Skeletal muscle tissue (tissue), 4 donors: Measurements from ENCODE around the gene HNRNPC. TPM values are rescaled to one million over a fixed set of nuclear protein-coding genes. Genes with fewer than 3 reads are reported as not detected.
"Not testable (repeated sequence)": the region's sequence is repeated elsewhere in the genome, so short reads cannot be mapped to it uniquely, and the experiment has no call there.

Source experiments
- H3K27ac ChIP-seq: one replicate; pipeline ENCODE4 v1.7.0; 2013; ENCODE audit warnings: mild to moderate bottlenecking, low read depth, low read length, inconsistent platforms
- H3K27me3 ChIP-seq, 3 donors: one replicate each; pipeline ENCODE4 v1.7.0; 2013; ENCODE audit warnings: low read length in 3 of 3; ENCODE audit not compliant: control insufficient read depth in 3 of 3, insufficient read depth in 3 of 3
- H3K36me3 ChIP-seq, 3 donors: one replicate each; pipeline ENCODE4 v1.7.0; 2013; ENCODE audit warnings: low read length in 3 of 3; ENCODE audit not compliant: control insufficient read depth in 3 of 3, insufficient read depth in 3 of 3
- H3K4me1 ChIP-seq, 3 donors: one replicate each; pipeline ENCODE4 v1.7.0; 2013; ENCODE audit warnings: low read length in 3 of 3, mild to moderate bottlenecking in 3 of 3; ENCODE audit not compliant: control insufficient read depth in 3 of 3, insufficient read depth in 3 of 3
- H3K4me3 ChIP-seq, 3 donors: one replicate each; pipeline ENCODE4 v1.7.0; 2013; ENCODE audit warnings: low read length in 3 of 3
- H3K9ac ChIP-seq, 3 donors: one replicate each; pipeline ENCODE4 v1.7.0; 2013; ENCODE audit warnings: low read length in 3 of 3, mild to moderate bottlenecking in 3 of 3, moderate library complexity in 2 of 3, low read depth in 1 of 3
- H3K9me3 ChIP-seq, 3 donors: one replicate each; pipeline ENCODE4 v1.7.0; 2013; ENCODE audit warnings: low read length in 3 of 3; ENCODE audit not compliant: control insufficient read depth in 3 of 3
- total RNA-seq: library from RNA; depleted of rRNA; stranded (reverse); fragments of >200 nt; gene quantifications from one replicate; pipeline ENCODE4 v1.2.3, GENCODE V29; 2014
- donor health status: Osteomylitis.

Gene HNRNPC
- total RNA-seq, 1 donor from 2014 or later = 440 TPM

- Histone ChIP-seq H3K36me3 (peaks cover 20 to 43% (median 31%) of the 10 kb centered on the region in 3 donors), H3K9ac (no peak overlapping the region), H3K27ac (no peak overlapping the region), H3K27me3 (no peaks in the 10 kb centered on the region), H3K9me3 (no peaks in the 10 kb centered on the region), H3K4me1 (peaks cover 4 to 13% (median 4%) of the 10 kb centered on the region in 3 donors), H3K4me3 (no peak overlapping the region)
Measured at GRCh38 chr14:21215879-21216251, 53.4 kb downstream of the HNRNPC start.

GRCh38 chr14:21215130-21215878 lies 53.9 kb downstream of the HNRNPC start:
- Histone ChIP-seq H3K27ac (no peak overlapping the region), H3K4me1 (peaks cover 3 to 13% (median 4%) of the 10 kb centered on the region in 3 donors), H3K36me3 (peaks cover 19 to 42% (median 31%) of the 10 kb centered on the region in 3 donors), H3K4me3 (no peak overlapping the region), H3K9me3 (no peaks in the 10 kb centered on the region), H3K27me3 (no peaks in the 10 kb centered on the region), H3K9ac (no peak overlapping the region)

DNA sequence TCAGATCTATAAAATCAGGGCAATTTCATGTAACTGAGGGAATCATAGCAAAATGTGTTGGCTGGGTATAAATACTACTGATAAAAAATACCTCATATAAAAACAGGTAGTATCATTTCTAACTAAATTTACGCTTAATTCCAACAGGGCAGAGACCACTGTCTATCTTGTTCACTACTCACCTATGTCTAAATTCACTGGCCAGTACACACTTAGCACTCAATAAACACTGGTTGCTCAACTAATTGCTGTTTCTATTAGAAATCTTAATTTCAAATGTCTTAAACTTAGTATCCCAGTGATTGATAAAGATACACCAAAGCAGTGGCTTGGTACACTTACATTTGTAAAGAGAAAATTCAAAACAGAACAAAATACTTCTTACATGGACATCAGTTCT lies 55.6 kb downstream of the HNRNPC start:
- Histone ChIP-seq H3K27ac (no peak overlapping the region), H3K4me1 (peaks cover 3 to 10% (median 4%) of the 10 kb centered on the region in 3 donors), H3K36me3 (peaks cover 29 to 52% (median 47%) of the 10 kb centered on the region in 3 donors), H3K4me3 (no peak overlapping the region), H3K9ac (no peak overlapping the region), H3K9me3 (no peaks in the 10 kb centered on the region), H3K27me3 (no peaks in the 10 kb centered on the region)

DNA sequence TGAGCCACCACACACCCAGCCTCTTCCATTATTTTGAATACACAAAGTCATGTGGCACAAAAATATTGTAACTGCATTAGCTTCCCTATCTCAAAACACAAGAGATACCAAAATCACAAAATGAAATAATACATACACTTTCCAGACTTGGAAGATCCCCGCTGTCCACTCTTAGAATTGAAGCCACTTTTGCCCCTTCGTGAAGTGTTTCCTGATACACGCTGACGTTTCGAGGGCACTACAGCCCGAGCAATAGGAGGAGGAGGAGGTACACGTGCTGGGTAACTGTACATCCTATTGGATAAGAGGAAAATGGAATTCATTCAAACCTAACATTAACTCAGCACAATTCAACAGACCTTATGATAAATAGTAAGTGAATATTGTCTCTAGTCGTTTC lies 56.4 kb downstream of the HNRNPC start:
- H3K36me3 ChIP-seq = peaks cover 30 to 58% (median 52%) of the 10 kb centered on the region in 3 donors
- not testable (repeated sequence) for H3K4me1 ChIP-seq, H3K9me3 ChIP-seq, H3K4me3 ChIP-seq, H3K27ac ChIP-seq, H3K27me3 ChIP-seq, H3K9ac ChIP-seq

- Histone ChIP-seq H3K36me3 (peaks cover 30 to 64% (median 55%) of the 10 kb centered on the region in 3 donors), H3K4me1 (no peaks in the 10 kb centered on the region), H3K4me3 (no peak overlapping the region)
Measured at GRCh38 chr14:21211509-21211908, 57.7 kb downstream of the HNRNPC start.

DNA sequence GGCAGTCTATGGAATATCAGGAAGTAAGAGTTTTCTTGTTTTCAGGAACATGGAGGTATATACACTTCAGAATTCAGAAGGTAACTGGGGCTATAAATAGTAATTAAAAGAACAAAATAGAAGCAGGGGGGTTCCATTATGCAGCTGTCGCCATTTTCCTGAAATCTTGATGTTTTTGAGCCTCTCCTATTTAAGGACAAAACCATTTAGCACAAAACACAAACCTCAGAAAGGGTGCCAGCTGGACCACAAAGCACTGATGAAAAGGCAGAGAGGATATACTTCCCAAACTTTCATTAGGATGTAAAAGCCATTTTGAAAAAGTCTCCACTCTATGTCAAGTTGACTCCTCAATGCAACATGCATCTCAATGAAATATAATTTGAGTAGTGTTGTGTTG lies 59.2 kb downstream of the HNRNPC start:
- H3K36me3 ChIP-seq = peaks cover 30 to 58% (median 56%) of the 10 kb centered on the region in 3 donors
- H3K27ac ChIP-seq = no peak overlapping the region
- no peak overlapping the region for H3K4me3 ChIP-seq
- no peaks in the 10 kb centered on the region for H3K27me3 ChIP-seq
- H3K4me1 ChIP-seq = peaks cover 0 to 5% (median 0%) of the 10 kb centered on the region in 3 donors
- no peaks in the 10 kb centered on the region for H3K9me3 ChIP-seq
- no peak overlapping the region for H3K9ac ChIP-seq

More at GRCh38 chr14:21211509-21211908, 57.7 kb downstream of the HNRNPC start:
- Histone ChIP-seq H3K27me3 (no peaks in the 10 kb centered on the region), H3K9me3 (no peaks in the 10 kb centered on the region), H3K9ac (no peak overlapping the region), H3K27ac (no peak overlapping the region)

- Histone ChIP-seq H3K27ac (no peak overlapping the region), H3K9ac (no peak overlapping the region), H3K4me3 (no peak overlapping the region), H3K9me3 (no peaks in the 10 kb centered on the region), H3K4me1 (peaks cover 0 to 7% (median 3%) of the 10 kb centered on the region in 3 donors), H3K27me3 (no peaks in the 10 kb centered on the region), H3K36me3 (peaks cover 30 to 62% (median 54%) of the 10 kb centered on the region in 3 donors)
Measured at GRCh38 chr14:21209185-21209584, 60.1 kb downstream of the HNRNPC start.

- Histone ChIP-seq H3K4me1 (peaks cover 0 to 7% (median 3%) of the 10 kb centered on the region in 3 donors), H3K36me3 (peaks cover 30 to 59% (median 49%) of the 10 kb centered on the region in 3 donors), H3K9me3 (no peaks in the 10 kb centered on the region), H3K27me3 (no peaks in the 10 kb centered on the region), H3K27ac (no peak overlapping the region), H3K9ac (no peak overlapping the region), H3K4me3 (no peak overlapping the region)
Measured at GRCh38 chr14:21208554-21208953, 60.7 kb downstream of the HNRNPC start.

- Histone ChIP-seq H3K9ac (no peak overlapping the region), H3K36me3 (peaks cover 21 to 44% (median 38%) of the 10 kb centered on the region in 3 donors), H3K27ac (no peak overlapping the region), H3K9me3 (no peaks in the 10 kb centered on the region), H3K27me3 (no peaks in the 10 kb centered on the region), H3K4me3 (no peak overlapping the region), H3K4me1 (peaks cover 0 to 7% (median 3%) of the 10 kb centered on the region in 3 donors)
Measured at GRCh38 chr14:21206753-21207684, 62.2 kb downstream of the HNRNPC start.
